Effector CD4-positive, alpha-beta T cell (primary cell): ENCODE results near the gene ZBTB45.
"Not testable (repeated sequence)": the region's sequence is repeated elsewhere in the genome, so short reads cannot be mapped to it uniquely, and the experiment has no call there.

Experiments used
- DNase-seq: peaks from one replicate; pipeline ENCODE4 v3.0.0-alpha.2; 2020

ZBTB45 gene

DNA sequence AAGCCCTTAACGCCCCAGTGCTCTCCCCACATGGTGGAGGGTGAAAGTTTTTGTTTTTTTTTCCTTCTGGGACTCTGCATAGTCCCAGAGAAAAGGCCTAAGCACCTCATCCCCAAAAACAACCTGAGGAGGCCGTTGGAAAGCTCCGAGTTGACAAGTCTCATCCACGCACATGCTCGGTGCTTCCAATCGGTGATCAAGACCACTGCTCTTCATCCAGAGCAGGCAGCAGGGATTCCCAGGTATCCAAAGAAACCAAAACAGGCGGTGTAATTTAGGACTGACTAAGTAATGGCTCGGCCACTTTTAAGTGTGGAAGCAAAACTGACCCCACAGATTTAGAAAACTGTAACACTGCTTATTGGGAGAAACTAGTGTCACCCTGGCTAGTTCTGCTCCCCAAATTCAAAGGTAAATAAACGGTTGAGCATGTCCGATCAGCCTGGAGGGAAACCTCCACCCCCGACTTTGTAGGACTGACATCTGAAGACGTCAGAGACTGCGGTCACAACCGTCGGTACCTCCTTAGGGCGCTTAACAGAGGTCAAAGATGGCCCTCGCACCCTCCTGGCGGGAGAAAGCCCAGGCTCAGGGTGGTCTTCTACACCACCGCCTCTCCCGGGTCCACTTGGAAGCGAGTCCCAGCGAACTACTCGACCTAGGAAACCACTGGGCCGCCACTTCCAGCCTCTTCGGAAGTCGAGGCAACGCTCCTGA is 44.5 kb downstream of the ZBTB45 start:
- DNase-seq = no peak

DNA sequence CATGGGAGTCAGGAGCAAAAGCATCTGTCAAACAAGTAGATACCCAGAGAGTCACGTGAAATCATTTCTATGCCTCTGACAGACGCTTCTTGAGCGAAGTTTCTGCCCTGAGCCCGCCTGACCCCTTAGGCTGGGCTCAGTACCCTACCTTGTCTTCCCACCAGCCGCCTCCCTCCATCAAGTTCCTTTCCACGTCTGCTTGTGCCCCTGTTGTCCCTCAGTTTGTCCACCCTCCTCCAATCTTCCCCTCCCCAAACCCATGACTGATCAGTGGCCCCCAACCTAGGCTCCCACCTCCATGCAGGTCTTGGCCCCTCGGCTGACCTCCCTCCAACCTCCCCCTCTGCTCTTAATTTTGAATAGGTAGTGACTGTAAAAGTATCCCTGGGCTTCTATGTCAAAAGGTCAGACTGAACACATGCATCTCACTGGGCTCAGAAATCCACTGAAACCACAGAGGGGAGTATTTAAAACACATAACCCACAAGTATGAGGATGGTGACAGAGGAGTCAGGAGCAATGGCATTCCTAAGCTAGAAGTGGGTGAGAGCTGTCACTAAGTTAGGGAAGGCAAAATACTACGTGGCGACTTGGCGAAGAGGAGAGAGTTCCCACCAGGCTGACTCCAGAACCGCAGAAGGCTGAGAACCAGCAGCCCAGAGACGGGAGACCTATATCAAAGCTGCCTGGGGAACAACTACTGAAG is 45.2 kb downstream of the ZBTB45 start:
- DNase-seq = no peak

DNA sequence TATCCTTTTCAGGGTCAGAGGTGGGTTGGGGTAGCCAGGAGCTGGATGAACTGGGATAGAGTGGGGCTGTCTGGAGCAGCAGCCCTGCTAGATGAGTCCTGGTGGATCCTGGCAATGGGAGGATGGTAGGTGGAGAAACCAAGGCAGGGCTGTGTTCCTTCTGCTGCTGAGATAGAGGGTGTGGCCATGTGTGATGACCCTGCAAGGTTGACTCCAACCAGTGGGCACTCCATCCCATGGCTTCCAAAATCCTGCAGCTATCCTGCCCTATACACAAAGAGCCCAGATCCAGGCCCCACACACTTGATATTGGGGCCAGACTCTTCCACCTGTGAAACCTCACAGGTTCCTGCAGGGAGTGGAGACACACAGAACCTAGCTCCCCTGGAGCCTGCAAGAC is 45.8 kb downstream of the ZBTB45 start:
- no peak for DNase-seq

DNA sequence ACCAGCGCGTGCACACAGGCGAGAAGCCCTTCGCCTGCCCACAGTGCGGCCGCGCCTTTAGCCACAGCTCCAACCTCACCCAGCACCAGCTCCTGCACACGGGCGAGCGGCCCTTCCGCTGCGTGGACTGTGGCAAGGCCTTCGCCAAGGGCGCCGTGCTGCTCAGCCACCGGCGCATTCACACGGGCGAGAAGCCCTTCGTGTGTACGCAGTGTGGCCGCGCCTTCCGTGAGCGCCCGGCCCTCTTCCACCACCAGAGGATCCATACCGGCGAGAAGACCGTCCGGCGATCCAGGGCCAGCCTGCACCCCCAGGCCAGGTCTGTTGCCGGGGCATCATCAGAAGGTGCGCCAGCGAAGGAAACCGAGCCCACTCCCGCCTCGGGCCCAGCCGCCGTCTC is 47.9 kb downstream of the ZBTB45 start:
- no peak for DNase-seq

DNA sequence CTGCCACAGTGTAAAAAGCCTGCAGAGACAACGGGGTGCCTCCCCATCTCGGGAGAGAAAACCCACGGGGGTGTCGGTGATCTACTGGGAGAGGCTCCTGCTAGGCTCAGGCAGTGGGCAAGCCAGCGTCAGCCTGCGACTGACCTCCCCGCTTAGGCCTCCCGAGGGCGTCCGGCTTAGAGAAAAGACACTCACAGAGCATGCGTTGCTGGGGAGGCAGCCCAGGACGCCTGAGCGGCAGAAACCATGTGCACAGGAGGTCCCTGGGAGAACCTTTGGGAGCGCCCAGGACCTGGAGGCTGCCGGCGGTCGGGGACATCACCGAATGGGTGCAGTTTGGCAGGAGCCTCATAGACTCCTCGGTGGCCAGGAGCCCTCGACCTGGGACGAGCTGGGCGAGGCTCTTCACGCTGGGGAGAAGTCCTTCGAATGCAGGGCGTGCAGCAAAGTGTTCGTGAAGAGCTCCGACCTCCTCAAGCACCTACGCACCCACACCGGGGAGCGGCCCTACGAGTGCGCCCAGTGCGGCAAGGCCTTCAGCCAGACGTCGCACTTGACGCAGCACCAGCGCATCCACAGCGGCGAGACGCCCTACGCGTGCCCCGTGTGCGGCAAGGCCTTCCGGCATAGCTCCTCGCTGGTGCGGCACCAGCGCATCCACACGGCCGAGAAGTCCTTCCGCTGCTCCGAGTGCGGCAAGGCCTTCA is 48.6 kb downstream of the ZBTB45 start:
- DNase-seq = not testable (repeated sequence)

DNA sequence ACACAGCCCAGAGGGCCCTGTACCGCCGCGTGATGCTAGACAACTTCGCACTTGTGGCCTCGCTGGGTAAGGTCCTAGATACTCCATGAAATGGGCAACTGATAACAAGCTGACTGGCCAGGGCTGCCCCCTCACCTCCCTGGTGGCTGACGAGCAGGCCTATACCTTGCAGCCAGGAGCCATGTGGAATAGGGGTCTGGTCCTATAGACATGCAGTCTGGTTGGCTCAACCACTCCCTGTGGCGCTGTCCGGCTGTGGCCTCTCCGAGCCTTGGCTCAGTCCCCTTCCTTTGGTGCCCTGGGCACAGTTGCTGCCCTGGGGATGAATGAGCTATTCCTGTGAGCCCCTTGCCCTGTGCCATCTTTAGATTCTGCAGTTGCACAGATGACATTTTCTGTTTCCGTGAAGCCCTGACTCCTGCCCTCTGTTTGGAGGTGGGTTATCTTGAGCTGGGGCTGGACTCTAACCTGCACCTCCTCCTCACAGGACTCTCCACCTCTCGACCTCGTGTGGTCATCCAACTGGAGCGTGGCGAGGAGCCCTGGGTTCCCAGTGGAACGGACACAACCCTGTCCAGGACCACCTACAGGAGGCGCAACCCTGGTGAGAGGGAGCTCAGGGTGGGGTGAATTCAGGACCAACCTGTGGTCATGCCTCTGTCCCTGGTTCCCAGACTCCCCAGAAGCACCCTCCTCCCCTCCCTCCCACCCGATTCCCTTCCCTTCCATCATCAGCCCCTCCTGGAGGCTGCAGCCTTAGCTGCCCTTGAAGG is 50.2 kb downstream of the ZBTB45 start:
- no peak for DNase-seq

DNA sequence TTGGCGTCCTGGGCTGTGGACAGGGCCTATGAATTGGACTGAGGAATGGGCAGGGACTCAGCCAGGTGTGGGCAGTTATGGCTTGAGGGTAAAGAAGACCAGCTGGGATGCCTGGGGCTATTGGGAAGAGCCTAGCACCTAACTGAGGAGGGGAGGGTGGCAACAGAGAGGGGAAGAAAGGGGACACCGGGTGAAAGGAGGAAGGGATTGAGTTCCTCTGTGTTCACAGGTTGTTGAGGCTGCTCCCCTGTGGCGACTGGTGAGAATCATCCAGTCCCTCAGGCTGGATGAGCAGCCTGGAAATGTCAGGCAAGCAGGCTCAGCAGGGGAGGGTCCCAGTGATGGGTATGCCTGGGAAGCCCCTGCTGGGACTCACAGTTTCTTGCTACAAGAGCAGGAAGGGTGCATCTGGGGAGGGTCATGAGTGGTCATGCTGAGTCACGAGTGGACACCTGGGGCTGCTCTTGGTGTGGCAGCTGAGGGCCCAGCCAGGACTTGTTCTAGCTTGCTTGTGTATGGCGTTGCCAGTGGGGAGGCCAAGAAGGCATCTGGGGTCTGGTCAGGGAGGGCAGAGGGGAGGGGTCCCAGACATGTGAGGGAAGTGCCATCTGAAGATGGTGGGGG is 51.3 kb downstream of the ZBTB45 start:
- DNase-seq = no peak

DNA sequence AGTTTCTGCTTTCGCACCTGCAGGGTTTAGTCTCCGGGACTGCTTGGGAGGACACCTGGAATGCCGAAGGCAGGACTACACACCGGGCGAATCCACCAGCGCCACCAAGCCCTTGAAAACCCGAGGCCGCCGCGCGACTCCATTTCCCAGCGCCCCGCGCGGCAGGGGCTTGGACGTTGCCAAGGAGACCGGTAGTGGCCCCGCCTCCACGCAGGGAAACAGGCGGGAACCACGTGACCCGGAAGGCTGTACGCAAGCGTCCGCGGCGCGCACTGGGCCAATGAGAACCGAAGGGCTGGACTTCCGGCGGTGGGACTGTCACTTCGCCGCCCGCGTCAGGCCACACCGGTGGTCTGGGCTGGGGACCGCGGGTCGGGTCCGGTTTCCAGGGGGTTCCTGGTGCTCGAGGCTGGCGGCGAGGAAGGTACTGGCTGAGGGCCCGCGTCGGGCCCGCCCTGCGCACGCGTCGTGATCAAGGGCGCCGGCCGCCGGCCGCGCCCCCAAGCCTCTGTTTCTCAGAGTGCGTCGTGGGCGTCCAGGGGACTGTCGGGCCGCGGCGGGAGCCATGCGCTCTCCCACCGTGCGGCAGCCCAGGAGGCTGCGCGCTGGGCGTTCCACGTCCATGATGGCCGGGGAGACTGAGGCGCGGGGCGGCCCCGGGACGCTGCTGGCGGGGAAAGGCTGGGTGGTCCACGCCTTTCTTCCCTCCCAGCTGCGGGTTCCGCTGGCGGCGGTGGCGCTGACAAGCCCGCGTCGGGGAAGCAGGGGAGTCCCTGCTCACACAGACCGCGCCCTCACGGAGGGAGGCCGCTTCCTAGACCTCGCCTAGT is 52.6 kb downstream of the ZBTB45 start, which contains the start of gene ZNF324:
TSS of gene ZNF324 (plus strand) at position 321 of the 830 bp plus-strand sequence. CDS start 2,106 bp downstream, outside the sequence.
- DNase-seq = peak; percentile 98

DNA sequence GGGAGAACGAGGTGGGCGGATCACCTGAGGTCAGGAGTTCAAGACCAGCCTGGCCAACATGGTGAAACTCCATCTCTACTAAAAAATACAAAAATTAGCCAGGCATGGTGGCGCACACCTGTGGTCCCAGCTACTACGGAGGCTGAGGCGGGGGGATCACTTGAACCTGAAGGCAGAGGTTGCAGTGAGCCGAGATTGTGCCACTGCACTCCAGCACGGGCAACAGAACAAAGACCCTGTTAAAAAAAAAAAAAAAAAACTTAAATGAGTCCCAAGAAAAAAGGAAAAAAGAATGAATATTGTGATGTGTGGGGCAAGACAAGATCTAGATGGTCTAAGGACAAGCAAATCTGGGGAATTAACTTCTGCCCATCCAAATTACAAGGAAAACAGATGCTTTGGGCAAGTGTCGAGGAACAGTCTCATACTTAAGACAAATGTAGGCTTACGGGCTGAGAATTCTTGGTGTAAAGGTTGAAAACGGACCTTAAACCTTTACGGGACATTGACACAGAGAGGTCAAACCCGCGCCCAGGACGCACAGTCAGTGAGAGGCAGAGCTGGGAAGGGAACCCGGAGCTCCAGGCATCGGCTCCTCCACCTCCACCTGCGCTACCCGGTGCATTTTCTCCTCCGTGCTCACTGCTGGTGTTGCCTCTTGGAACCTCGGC is 53.4 kb downstream of the ZBTB45 start:
- no peak for DNase-seq
